ENCODE data around the gene LRRFIP2.

Gene LRRFIP2

DNA sequence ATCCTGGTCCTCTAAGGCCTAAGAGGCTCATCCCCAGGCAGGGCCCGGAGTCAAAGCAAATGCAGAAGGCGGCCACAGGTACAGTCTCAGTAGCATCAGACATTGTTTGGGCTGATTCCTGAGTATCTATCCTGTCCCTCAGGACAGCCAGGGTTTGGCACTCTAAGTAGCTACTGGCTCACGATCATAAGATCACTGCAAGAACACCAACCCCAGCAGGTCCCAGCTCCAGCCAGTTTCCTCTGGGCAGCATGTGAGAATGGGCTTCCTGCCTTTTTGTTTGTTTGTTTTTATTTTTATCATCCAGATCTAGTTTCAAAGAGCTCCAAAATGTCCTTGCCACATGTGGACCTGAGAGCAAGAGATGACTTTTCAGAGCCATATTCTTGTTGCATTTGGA is 32.7 kb downstream of the LRRFIP2 start:
- Histone ChIP-seq H3K4me3 (ENCODE audit: low read length) (no peak overlapping the region), H4K20me1 (ENCODE audit: insufficient read depth, low read length) (no peaks in the 10 kb centered on the region), H3K4me2 (ENCODE audit: low read depth, low read length) (no peak overlapping the region), H3F3A (ENCODE audit: insufficient read depth, low read length) (no peaks in the 10 kb centered on the region), H3K9me2 (replicated peaks; ENCODE audit: insufficient read depth, low read length) (no peaks in the 10 kb centered on the region), H2AFZ (ENCODE audit: low read length) (no peak overlapping the region), H3K9ac (ENCODE audit: low read length) (no peak overlapping the region), H3K36me3 (replicated peaks; ENCODE audit: insufficient read depth, low read length) (no peaks in the 10 kb centered on the region), H3K4me1 (ENCODE audit: low read length) (no peaks in the 10 kb centered on the region), H3K27me3 (replicated peaks; ENCODE audit: insufficient read depth, low read length) (no peaks in the 10 kb centered on the region), H3K9me3 (replicated peaks; ENCODE audit: insufficient read depth, low read length) (no peaks in the 10 kb centered on the region), H3K27ac (ENCODE audit: low read length) (no peak overlapping the region), H3K79me2 (ENCODE audit: low read length) (no peaks in the 10 kb centered on the region)
- no peak for TF ChIP-seq EZH2phosphoT487 (IDR thresholded peaks at IDR 0.05; ENCODE audit: low read length)
- no peak for TF ChIP-seq EZH2 (optimal IDR thresholded peaks at IDR 0.05; ENCODE audit: low read depth, low read length)
- TF ChIP-seq CTCF (IDR thresholded peaks at IDR 0.05; ENCODE audit: low read length) = no peak
- no peak for DNase-seq

GRCh38 chr3:37140899-37141541 is 33.4 kb downstream of the LRRFIP2 start:
- Histone ChIP-seq H3K27ac (ENCODE audit: low read length) (no peak overlapping the region), H3K9me3 (replicated peaks; ENCODE audit: insufficient read depth, low read length) (no peaks in the 10 kb centered on the region), H3K9ac (ENCODE audit: low read length) (no peak overlapping the region), H3K9me2 (replicated peaks; ENCODE audit: insufficient read depth, low read length) (no peaks in the 10 kb centered on the region), H3K4me2 (ENCODE audit: low read depth, low read length) (no peak overlapping the region), H3K79me2 (ENCODE audit: low read length) (0 out of 2 replicates have a peak, but pooled peaks cover under 1% of the 10 kb centered on the region), H3K36me3 (replicated peaks; ENCODE audit: insufficient read depth, low read length) (no peaks in the 10 kb centered on the region), H3F3A (ENCODE audit: insufficient read depth, low read length) (no peaks in the 10 kb centered on the region), H4K20me1 (ENCODE audit: insufficient read depth, low read length) (no peaks in the 10 kb centered on the region), H2AFZ (ENCODE audit: low read length) (no peak overlapping the region), H3K4me1 (ENCODE audit: low read length) (no peaks in the 10 kb centered on the region), H3K4me3 (ENCODE audit: low read length) (no peak overlapping the region), H3K27me3 (replicated peaks; ENCODE audit: insufficient read depth, low read length) (no peaks in the 10 kb centered on the region)
- no peak for DNase-seq
- TF ChIP-seq EZH2phosphoT487 (IDR thresholded peaks at IDR 0.05; ENCODE audit: low read length) (no peak), CTCF (IDR thresholded peaks at IDR 0.05; ENCODE audit: low read length) (no peak), EZH2 (optimal IDR thresholded peaks at IDR 0.05; ENCODE audit: low read depth, low read length) (no peak)

GRCh38 chr3:37139567-37140052 is 34.8 kb downstream of the LRRFIP2 start:
- H3K9ac ChIP-seq (ENCODE audit: low read length) = no peak overlapping the region
- H3K27me3 ChIP-seq (replicated peaks; ENCODE audit: insufficient read depth, low read length) = no peaks in the 10 kb centered on the region
- H3K36me3 ChIP-seq (replicated peaks; ENCODE audit: insufficient read depth, low read length) = no peaks in the 10 kb centered on the region
- no peak overlapping the region for H2AFZ ChIP-seq (ENCODE audit: low read length)
- no peak overlapping the region for H3K4me3 ChIP-seq (ENCODE audit: low read length)
- 0 out of 2 replicates have a peak, but pooled peaks cover 5% of the 10 kb centered on the region for H3K79me2 ChIP-seq (ENCODE audit: low read length)
- no peak overlapping the region for H3K27ac ChIP-seq (ENCODE audit: low read length)
- no peaks in the 10 kb centered on the region for H4K20me1 ChIP-seq (ENCODE audit: insufficient read depth, low read length)
- no peaks in the 10 kb centered on the region for H3K4me1 ChIP-seq (ENCODE audit: low read length)
- no peak overlapping the region for H3K4me2 ChIP-seq (ENCODE audit: low read depth, low read length)
- H3F3A ChIP-seq (ENCODE audit: insufficient read depth, low read length) = no peaks in the 10 kb centered on the region
- no peaks in the 10 kb centered on the region for H3K9me3 ChIP-seq (replicated peaks; ENCODE audit: insufficient read depth, low read length)
- H3K9me2 ChIP-seq (replicated peaks; ENCODE audit: insufficient read depth, low read length) = no peaks in the 10 kb centered on the region
- no peak for DNase-seq
- TF ChIP-seq CTCF (IDR thresholded peaks at IDR 0.05; ENCODE audit: low read length) = no peak
- TF ChIP-seq EZH2 (optimal IDR thresholded peaks at IDR 0.05; ENCODE audit: low read depth, low read length) = no peak
- TF ChIP-seq EZH2phosphoT487 (IDR thresholded peaks at IDR 0.05; ENCODE audit: low read length) = no peak

Data from MM.1S (cell line).